OCI-LY7 (cell line): Measurements from ENCODE around the gene GOLGA6L7.
"Not testable (repeated sequence)": the region's sequence is repeated elsewhere in the genome, so short reads cannot be mapped to it uniquely, and the experiment has no call there.

Experiments
- CTCF ChIP-seq: fragments of 200-600 bp; sonication (generic); conservative IDR thresholded peaks from 2 replicates; pipeline ENCODE4 v1.5.1; 2014; ENCODE audit warnings: mild to moderate bottlenecking, antibody characterized with exemption, low read length, moderate library complexity, mixed read lengths
- EZH2phosphoT487 ChIP-seq: fragments of 200-600 bp; sonication (generic); IDR thresholded peaks from 2 replicates; pipeline ENCODE4 v1.6.1; 2018; ENCODE audit warnings: low read depth, borderline replicate concordance, mild to moderate bottlenecking, mixed run types, antibody characterized with exemption, low read length, moderate library complexity, mixed read lengths

- TF ChIP-seq CTCF, EZH2phosphoT487: not testable (repeated sequence)
Observed at GRCh38 chr15:28847247-28847646, 1.2 kb downstream of the GOLGA6L7 start.
